Hepatocyte (in vitro differentiated cells): ENCODE results near the gene TRPM1.

ENCODE experiments used
- EZH2 ChIP-seq: fragments of 200-600 bp; sonication (generic); IDR thresholded peaks from 2 replicates; pipeline ENCODE4 v1.6.1; 2016; ENCODE audit warnings: antibody characterized with exemption, mild to moderate bottlenecking, borderline replicate concordance
- EZH2phosphoT487 ChIP-seq: fragments of 200-600 bp; sonication (generic); IDR thresholded peaks from one replicate; pipeline ENCODE4 v1.6.1; 2018; ENCODE audit warnings: antibody characterized with exemption, mild to moderate bottlenecking, low read depth, moderate library complexity; ENCODE audit not compliant: unreplicated experiment, severe bottlenecking
- TF ChIP-seq, protein P1 (sequence below): fragments of 200-600 bp; sonication (generic); IDR thresholded peaks from 2 replicates; pipeline ENCODE4 v1.5.1; 2016; ENCODE audit warnings: antibody characterized with exemption, mild to moderate bottlenecking; ENCODE audit not compliant: poor library complexity

DNA sequence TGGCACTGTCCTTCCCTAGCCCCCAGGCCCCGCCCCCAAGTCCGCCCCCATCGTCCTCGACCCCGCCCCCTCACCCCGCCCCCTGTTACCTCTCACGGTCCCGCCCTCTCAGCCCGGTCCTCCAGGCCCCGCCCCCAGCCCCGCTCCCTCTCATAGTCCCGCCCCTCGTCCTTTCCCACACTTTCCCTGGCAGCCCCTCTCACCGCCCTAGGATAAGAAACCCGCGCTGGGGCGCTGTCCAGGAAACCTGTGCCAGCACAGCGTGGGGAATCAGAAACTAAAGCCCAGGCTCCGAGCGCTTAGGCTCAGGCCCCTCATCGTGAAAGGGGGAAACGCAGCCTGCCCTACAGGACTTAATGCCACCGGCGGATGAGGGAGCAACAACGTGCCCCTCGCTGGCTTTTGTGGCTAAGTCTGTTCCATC is 20.9 kb downstream of the TRPM1 start:
- TF ChIP-seq, protein P1, sequence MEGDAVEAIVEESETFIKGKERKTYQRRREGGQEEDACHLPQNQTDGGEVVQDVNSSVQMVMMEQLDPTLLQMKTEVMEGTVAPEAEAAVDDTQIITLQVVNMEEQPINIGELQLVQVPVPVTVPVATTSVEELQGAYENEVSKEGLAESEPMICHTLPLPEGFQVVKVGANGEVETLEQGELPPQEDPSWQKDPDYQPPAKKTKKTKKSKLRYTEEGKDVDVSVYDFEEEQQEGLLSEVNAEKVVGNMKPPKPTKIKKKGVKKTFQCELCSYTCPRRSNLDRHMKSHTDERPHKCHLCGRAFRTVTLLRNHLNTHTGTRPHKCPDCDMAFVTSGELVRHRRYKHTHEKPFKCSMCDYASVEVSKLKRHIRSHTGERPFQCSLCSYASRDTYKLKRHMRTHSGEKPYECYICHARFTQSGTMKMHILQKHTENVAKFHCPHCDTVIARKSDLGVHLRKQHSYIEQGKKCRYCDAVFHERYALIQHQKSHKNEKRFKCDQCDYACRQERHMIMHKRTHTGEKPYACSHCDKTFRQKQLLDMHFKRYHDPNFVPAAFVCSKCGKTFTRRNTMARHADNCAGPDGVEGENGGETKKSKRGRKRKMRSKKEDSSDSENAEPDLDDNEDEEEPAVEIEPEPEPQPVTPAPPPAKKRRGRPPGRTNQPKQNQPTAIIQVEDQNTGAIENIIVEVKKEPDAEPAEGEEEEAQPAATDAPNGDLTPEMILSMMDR = no peak
- TF ChIP-seq EZH2phosphoT487 = no peak
- no peak for TF ChIP-seq EZH2
